DMS153 (cell line): ENCODE measurements around the gene AIRE.
"Not testable (repeated sequence)": the region's sequence is repeated elsewhere in the genome, so short reads cannot be mapped to it uniquely, and the experiment has no call there.

Experiments
- DNase-seq: peaks from one replicate; lab custom pipeline; 2025; lab: John Stamatoyannopoulos, UW

AIRE gene

GRCh38 chr21:44267655-44268142 is 18.0 kb upstream of the AIRE start:
- no peak for DNase-seq

GRCh38 chr21:44269090-44269489 is 16.6 kb upstream of the AIRE start:
- no peak for DNase-seq

- DNase-seq, result no peak
Observed at GRCh38 chr21:44271558-44272283, 14.0 kb upstream of the AIRE start.

- no peak for DNase-seq
Observed at GRCh38 chr21:44272284-44272858, 13.3 kb upstream of the AIRE start.

GRCh38 chr21:44273046-44273445 is 12.6 kb upstream of the AIRE start:
- no peak for DNase-seq

GRCh38 chr21:44275041-44275440 is 10.6 kb upstream of the AIRE start:
- no peak for DNase-seq

GRCh38 chr21:44279354-44280260 is 6.1 kb upstream of the AIRE start:
- peak; percentile 55 for DNase-seq

- no peak for DNase-seq
Observed at GRCh38 chr21:44281801-44282200, 3.9 kb upstream of the AIRE start.

GRCh38 chr21:44282370-44282769 is 3.3 kb upstream of the AIRE start:
- DNase-seq, result no peak

GRCh38 chr21:44283211-44283785 is 2.4 kb upstream of the AIRE start:
- not testable (repeated sequence) for DNase-seq

GRCh38 chr21:44283948-44284347 is 1.7 kb upstream of the AIRE start:
- no peak for DNase-seq

GRCh38 chr21:44286086-44286715 is 525 bp downstream of the AIRE start:
- no peak for DNase-seq

GRCh38 chr21:44286716-44287632 is 1.3 kb downstream of the AIRE start:
- DNase-seq, result no peak

- DNase-seq, result no peak
Observed at GRCh38 chr21:44288251-44289110, 2.8 kb downstream of the AIRE start.

- no peak for DNase-seq
Observed at GRCh38 chr21:44289381-44290010, 3.8 kb downstream of the AIRE start.

- no peak for DNase-seq
Observed at GRCh38 chr21:44290327-44291077, 4.8 kb downstream of the AIRE start.

- DNase-seq, result no peak
Observed at GRCh38 chr21:44291078-44291935, 5.6 kb downstream of the AIRE start.
